Measurements from ENCODE around the gene KCNE4.

Gene KCNE4

GRCh38 chr2:223086370-223086981 is 34.5 kb downstream of the KCNE4 start:
- no peak for DNase-seq (ENCODE audit: low read depth in 2 of 2)

- DNase-seq (ENCODE audit: low read depth in 2 of 2): no peak
These were observed 35.5 kb downstream of the KCNE4 start for GRCh38 chr2:223087466-223087865.

- DNase-seq (ENCODE audit: low read depth in 2 of 2): no peak
These were observed 36.9 kb downstream of the KCNE4 start for GRCh38 chr2:223088866-223089265.

GRCh38 chr2:223090039-223090438 is 38.0 kb downstream of the KCNE4 start:
- DNase-seq (ENCODE audit: low read depth in 2 of 2): no peak

GRCh38 chr2:223090540-223091235 is 38.7 kb downstream of the KCNE4 start:
- no peak for DNase-seq (ENCODE audit: low read depth in 2 of 2)

DNA sequence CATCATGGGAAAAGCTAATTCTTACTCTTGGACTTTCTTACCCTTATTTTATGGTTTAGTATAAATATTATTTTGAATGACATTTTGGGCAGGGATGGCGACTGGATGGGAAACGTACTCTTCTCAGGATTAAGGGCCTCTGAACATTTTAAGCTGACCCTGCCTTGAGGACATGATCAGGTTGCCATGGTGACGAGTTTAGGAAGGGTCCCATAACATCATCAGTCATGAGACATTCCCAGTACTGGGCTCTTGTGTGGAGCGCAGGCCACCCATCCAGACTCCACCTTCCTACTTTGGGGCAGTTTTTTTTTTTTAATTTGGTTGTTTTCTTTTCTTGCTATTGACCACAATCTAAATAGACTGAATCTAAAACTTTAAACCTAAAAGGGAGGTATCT is 40.7 kb downstream of the KCNE4 start:
- DNase-seq (ENCODE audit: low read depth in 2 of 2): no peak

GRCh38 chr2:223093436-223094241 is 41.6 kb downstream of the KCNE4 start:
- DNase-seq (ENCODE audit: low read depth in 2 of 2): no peak

GRCh38 chr2:223095207-223095606 is 43.2 kb downstream of the KCNE4 start:
- DNase-seq (ENCODE audit: low read depth in 2 of 2): no peak

GRCh38 chr2:223096235-223096970 is 44.4 kb downstream of the KCNE4 start:
- DNase-seq (ENCODE audit: low read depth in 2 of 2): no peak

- DNase-seq (ENCODE audit: low read depth in 2 of 2): no peak
These were observed 45.9 kb downstream of the KCNE4 start for GRCh38 chr2:223097888-223098383.

- DNase-seq (ENCODE audit: low read depth in 2 of 2): no peak
These were observed 47.6 kb downstream of the KCNE4 start for GRCh38 chr2:223099561-223099960.

DNA sequence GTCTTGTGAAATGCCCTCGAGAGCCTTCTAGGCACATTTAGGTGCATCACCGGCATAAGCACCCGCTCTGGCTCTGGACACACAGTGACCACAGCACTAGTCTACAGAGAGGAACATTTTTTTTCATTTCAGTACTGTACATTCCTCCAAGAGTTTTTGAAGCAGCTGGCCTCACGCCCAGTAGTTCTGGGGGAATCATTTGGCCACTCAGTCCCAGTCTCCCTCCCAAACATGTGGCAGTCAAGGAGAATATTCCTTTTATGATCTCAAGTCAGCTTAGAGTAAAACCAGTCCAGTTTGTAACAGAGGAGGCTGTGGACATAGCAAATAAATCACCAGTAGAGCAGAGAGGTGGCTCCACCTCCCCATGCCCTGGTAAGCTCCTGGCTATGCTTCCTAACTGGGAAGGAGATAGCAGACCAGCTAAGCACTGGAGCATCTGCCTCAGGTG is 48.1 kb downstream of the KCNE4 start:
- DNase-seq (ENCODE audit: low read depth in 2 of 2): no peak

DNA sequence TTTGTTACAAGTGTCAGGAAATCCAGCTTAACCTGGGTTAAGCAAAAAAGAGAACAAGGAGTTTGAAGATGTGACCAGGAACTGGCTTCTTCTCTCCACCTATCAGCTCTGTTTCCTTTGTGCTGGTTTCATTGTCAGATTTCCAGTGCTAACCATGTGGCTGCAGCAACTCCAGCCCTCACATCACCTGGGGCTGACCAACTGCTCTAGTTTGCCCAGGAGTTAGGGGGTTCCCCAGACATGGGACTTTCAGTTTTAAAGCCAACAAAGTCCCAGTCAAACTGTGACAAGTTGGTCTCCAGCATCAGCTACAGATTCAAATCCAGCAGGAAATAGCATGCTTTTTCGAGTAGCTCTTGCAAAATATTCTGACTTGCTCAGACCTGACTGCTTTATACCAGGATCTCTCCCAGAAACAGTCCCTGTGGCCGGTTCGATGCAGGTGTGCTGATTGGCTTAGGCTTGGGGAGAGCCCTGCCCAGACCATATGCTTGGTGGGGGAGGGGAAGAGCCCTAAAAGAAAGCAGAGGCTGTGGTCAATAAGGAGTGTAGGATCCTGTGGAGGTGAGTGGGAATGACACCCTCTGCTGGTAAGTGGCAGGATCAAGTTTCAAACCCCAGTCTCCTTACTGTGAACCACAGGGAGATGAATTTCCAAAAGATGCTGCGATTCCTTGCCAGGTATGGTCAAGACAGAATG is 49.5 kb downstream of the KCNE4 start:
- no peak for DNase-seq (ENCODE audit: low read depth in 2 of 2)

- no peak for DNase-seq (ENCODE audit: low read depth in 2 of 2)
These were observed 50.0 kb downstream of the KCNE4 start for GRCh38 chr2:223102040-223102400.

GRCh38 chr2:223102450-223102849 is 50.5 kb downstream of the KCNE4 start:
- no peak for DNase-seq (ENCODE audit: low read depth in 2 of 2)

GRCh38 chr2:223104336-223105132 is 52.5 kb downstream of the KCNE4 start:
- no peak for DNase-seq (ENCODE audit: low read depth in 2 of 2)
